NCI-H2029 (cell line): ENCODE results near the gene IGSF3.

Source experiments
- DNase-seq: peaks from one replicate; lab custom pipeline; 2025; lab: John Stamatoyannopoulos, UW

IGSF3 gene

DNA sequence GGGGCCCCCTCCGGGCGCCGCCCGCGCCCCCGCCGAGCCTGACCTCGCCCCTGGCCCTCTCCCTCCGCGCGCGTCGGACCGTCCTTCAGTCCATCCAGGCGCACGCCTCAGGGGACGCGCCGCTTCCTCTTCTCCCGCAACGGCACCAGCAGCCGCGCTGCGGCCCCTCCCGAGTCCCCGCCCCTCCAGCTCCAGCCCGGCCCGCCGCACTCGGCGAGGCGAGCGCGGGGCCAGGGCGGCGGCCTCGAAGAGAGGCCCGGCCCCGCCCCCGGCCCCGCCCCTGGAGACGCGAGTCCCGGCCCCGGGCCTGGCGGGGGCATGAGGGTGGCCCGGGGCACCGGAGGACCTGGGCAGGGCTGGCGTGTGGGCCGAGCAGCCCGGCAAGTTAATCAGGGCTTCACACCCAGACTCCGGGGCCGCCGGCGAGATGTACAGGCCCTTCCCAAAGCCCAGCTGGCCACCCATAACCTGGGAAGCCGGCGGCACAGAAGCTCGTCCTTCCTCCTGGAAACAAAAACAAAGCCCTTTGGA is at the start of gene IGSF3:
TSS of gene IGSF3 (minus strand) at position 159 of the 531 bp plus-strand sequence. CDS start 1,407 bp downstream, outside the sequence.
- DNase-seq, result peak; percentile 66

DNA sequence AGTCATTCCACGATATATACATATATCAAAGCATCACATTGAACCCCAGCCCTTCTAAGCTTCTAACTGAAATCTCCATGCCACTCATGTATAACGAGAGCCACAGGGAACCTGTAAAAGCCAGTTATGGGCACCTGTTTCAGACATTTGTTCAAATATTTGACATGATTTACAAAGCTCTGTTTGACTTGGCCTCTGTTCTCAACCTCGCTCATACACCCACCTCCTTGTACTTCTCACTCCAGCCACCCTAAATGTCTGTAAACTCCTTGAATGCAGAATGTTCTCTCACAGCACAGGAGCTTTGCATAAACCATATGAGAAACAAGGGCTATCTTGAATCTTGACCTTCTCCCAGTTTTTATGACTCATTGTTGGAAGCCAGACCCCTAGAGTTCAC is 49.8 kb upstream of the IGSF3 start:
- peak; percentile 78 for DNase-seq

DNA sequence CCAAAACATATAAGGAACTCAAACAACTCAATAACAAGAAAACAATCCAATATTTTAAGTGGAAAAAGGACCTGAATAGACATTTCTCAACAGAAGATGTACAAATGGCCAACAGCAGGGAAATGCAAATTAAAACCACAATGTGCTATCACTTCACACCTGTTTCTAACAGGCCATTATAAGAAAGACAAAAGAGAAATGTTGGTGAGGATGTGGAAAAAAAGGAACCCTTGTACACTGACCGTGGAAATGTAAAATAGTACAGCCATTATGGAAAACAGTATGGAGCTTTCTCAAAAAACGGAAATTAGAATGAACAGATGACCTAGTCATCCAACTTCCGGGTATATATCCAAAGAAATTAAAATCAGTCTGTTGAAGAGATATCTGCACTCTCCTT is 48.9 kb upstream of the IGSF3 start:
- DNase-seq, result no peak

DNA sequence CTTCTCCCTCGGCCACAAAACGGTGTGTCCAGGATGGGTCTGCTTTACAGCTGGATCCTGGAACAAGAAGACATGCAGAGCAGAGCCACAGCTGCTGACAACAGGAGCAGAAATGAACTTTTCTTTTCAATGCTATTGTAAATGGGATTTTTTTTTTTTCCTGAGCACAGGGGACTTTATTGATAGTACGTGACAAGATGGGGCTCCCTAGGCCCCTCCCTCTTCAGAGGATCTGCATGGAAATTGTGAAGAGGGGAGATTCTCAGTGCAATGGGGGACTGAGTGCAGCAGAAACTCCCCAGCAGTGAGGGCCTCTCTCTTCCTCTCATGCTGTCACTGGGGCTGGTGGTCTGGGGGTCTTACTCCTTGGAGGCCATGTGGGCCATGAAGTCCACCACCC is 45.9 kb upstream of the IGSF3 start:
- DNase-seq, result no peak

DNA sequence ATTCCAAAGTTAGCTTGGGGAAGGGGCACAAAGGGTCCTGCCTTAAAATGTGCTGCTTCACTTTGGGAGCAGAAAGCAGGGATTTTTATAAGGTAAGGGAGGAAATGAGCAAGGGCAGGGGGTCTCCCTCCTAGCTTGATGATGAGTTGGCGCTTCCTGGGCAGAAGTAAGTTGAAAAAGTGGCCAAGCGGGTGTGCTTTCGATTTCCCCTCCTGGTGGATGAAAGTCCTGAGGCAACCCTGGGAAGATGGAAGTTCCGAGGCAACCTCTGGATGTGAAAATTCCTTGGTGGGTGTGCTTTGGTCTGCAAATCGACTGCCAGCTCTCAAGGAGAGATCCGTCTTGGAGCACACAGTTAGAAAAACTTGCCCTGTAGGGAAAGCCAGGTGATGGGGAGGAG is 45.0 kb upstream of the IGSF3 start:
- no peak for DNase-seq

DNA sequence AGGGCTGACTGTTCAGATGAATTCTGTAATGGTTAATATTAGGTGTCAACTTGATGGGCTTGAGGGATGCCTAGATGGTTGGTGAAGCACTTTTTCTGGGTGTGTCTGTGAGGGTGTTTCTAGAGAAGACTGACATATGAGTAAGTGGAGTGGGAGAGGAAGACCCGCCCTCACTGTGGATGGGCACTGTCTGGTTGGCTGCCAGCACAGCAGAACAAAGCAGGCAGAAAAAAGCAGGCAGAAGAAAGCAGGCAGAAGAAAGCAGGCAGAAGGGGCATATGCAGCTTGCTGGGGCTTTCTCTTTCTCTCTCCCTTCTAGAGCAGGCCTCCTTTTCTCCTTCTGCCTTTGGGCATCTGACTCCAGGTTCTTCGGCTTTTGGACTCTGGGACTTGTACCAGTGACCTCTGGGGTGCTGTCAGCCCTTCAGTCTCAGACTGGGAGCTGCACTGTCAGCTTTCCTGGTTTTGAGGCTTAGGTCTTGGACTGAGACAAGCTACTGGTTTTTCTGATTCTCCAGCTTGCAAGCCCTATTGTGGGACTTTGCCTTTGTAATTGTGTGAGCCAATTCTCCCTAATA is 43.8 kb upstream of the IGSF3 start:
- DNase-seq, result peak; percentile 61

DNA sequence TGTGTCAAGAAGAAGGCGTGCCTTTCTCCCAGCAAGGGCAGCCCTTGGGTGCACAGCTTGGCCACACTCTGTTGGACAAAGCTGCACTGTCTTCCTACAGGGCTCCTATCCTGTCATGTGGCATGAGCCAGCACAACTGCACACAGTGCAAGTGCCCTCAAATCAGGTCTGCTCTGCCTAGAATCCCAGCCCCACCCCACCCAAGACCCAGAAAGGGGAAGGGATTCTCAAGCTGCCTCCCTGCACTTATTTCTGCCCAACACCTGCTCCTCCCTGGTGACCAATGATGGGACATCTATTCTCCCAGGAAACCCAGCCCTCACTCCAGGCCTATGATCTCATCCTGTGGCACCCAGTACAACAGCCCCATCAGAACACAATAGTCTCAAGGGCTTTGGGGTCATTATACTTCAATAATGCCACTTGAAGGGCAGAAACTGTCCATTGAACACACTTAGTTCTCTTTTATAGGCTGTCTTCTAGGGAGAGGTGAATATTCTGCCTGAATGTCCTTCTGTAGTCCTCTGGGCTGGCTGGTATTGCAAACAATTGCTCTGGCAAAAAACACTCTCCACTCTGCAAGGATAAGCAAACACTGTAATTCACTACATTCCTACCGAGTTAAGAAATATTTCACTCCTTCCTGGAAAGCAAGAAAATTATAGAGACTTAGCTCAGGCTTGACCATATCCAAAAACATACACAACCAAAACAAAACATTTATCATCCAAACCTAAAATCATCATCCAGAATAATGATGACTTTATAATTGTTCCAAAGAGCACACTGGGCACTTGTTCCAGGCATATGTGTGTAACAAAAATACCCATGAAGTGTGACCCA is 43.1 kb upstream of the IGSF3 start:
- peak; percentile 89 for DNase-seq

DNA sequence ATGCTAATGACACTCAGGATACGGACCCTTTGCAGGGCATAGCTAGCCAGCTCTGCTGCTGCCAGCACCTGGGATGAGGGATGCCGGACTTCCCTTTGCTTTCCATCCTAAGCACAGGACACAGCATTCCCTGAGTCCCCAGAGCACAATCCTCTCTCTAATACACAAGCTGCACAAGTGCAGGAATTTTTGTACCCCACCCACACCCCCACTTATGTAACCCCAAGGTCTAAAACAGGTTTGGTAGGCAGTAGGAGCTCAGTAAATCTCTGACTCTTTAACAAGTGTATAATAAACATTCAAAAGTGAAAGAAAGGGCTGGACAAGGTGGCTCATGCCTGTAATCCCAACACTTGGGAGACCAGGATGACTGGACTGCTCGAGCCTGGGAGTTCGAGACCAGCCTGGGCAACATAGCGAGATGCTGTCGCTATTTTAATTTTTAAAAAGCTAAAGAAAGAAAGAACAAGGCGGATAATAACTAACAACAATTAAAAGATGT is 42.2 kb upstream of the IGSF3 start:
- no peak for DNase-seq

DNA sequence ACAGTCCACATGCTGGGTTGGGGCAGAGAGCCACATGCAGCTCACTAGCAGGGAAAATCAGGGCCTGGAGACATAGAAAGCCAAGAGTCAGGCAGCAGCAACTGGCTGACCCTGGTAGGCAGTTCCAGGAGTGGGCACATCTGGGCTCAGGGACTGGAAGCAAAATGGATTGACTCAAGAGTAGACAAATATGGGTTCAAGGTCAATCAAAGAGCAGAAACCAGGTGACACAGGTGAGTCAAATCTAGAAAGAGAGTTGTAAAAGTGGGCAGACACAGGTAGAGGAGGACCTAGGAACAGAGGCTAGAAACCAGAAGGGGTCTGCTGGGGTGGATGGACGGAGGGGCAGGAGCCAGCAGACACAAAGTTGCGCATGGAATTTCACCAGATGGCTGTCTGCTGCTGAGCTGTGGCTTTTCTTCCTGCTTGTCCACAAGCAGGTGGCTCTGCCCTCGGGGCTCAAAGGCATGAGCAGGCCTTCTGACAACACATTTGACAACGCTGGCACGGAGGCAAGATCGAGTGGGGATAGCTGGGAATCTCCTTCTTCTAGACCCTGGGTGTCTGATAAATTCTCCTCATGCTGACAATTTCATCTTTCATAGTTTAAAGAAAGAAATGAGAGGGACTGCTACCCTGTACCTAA is 40.8 kb upstream of the IGSF3 start:
- DNase-seq, result no peak

DNA sequence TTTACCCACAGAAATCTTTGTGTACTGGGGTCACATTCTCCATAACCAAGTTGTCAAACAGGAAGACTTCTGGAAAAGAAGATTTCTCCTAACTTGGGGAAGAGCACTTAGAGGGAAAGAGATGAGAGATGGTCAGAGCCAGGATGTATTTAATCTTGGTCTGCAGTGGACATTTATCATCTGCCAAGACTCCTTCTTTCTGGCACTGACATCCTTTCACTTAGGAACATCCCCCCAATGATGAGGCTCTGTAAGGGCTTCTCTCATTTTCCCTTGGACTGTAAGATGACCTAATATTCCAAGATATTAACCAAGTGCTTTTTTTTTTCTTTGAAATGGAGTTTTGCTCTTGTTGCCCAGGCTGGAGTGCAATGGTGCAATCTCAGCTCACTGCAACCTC is 39.3 kb upstream of the IGSF3 start:
- DNase-seq, result no peak

DNA sequence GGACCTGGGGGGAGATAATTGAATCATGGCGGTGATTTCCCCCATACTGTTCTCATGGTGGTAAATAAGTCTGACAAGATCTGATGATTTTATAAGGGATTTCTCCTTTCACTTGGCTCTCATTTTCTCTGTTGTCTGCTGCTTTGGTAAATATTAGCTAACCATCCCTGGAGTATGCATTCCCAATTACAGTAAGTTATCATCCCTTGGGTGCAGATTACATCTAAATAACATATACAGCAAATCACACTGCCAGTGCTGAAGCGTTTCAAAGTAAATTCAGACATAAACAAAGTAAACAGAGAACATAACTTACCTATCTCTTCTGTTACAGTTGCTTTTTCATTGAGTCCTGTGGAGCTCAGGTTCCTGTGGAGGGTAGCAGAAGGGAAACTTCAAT is 38.6 kb upstream of the IGSF3 start:
- DNase-seq, result no peak

DNA sequence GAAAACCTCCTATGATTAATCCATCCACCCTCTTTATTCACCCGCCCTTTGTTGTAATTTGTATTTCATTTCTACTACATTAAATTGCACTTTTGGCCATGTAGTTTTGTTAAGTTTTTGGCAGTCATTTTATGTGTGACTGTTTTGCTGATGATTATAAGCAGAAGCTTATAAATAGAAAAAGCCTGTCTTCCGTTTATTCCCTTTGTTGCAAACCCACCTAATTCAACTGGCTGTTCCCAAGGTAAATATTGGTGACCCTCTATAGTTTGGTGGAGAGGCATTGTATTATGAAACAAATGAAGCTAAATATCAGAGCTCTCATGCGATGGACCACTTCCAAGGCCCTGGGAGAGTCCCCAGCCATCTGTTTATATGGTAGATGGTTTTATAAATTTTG is 36.7 kb upstream of the IGSF3 start:
- DNase-seq, result no peak

DNA sequence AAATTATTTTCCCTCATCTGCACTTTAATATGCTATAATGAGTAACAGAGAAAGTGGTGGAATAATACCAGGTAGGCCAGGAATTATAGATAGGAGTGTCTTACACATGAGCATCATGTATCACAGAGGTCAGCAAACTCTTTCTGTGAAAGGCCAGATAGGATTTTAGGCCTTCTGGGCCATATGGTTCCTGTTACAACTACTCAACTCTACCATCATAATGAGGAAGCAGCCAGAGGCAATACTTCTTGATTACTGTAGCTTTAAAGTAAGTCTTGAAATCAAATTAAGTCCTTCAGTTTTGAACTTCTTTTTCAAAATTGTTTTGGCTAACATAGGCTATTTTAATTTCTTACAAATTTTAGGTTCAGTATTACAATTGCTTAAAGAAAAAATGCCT is 32.1 kb upstream of the IGSF3 start:
- DNase-seq, result no peak

DNA sequence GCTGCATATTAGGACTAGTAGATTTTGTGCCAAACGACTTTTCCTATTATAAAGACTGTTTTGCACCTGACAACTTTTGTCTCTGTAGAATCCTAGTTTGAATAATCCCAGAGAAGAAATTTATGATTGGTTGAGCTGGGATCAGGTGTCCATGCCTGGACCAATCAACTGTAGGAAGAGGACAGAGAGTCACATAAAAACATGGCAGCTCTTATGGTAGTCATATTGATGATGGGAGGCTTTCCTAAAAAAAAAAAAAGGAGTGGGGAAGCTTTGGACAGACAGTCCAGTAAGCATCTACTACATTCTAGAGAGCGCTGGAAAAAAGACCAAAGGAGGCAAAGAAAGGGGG is 30.7 kb upstream of the IGSF3 start:
- no peak for DNase-seq

DNA sequence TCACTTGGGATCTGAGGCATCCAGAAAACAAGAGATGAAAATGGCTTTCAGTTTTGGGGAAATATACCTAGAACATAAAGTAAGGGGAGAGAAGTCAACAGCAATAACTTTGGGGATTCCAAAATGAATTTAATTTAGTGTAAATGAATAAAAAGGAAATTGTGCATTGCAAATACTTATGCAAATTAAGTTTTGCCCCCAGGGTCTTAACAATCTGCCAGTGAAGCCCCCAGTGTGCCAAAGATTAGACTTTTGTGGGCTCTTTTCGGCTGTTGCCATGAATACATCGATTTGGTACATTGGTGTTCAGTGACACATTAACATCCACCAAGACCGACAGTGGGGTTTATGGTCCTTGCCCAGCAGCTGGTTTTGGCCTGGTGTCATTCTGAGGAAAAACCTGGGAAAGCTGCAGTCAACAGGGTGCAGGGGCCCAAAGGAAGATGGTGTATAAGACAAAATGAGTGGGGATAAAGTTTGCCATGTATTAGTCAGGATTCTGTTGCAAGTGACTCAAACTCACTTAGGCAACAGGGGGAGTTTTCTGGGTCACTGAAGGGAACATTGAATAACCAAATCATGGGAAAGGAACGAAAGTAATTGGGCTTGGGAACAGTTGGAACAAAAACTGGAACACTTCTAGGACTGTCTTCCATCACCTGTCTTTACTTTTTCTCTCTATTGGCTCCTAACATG is 30.2 kb upstream of the IGSF3 start:
- no peak for DNase-seq

DNA sequence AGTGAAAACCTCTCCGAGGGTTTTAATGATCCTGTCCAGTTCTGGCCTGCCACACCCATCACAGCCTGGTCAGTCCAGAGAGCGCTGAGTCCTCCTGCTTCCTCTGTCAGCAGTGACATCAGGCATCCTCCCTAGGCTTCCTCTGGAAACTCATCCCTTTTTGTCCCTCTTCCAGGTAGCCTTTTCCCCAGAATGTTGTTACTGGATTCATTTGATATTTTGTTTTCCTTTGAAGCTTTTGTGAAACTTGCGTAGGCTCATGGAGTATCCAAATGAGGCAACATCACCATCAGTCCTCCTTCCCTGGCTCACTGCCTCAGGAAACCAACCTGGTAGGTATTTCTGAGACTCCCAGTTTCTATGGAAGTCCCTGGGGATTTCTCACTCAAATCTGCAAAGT is 27.0 kb upstream of the IGSF3 start:
- DNase-seq, result no peak

DNA sequence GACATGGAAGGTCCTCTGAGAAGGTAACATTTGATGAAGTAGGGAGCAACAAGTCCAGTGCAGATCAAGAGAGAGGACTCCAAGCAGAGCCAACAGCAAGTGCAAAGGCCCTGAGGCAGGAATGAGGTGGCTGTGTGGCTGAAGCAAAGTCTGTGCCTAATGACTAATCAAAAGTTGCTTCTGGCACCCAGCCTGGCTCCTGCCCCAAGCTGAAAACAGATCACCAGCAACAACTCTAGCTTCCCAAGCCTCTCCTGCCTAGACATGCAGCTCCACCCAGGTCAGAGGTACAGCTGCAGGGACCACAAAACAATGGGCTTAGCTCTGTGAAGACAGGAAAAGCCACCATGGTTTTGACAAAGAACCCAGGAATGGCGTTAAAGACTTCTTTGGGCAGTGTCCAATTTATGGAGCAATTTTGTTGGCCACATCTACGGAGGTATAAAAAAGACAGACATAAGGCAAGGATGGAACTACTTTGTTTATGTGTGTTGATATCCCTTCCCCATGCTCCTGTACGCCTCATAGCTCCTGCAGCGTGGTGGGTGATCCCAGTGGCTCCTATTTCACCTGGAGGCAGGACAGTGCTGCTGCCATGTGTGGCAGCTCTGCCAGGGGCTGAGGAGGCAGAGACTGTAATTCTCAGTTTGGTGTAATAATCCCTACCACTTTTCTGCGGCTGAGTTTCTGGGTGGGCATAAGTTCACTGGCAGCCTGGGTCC is 26.4 kb upstream of the IGSF3 start:
- DNase-seq, result no peak

DNA sequence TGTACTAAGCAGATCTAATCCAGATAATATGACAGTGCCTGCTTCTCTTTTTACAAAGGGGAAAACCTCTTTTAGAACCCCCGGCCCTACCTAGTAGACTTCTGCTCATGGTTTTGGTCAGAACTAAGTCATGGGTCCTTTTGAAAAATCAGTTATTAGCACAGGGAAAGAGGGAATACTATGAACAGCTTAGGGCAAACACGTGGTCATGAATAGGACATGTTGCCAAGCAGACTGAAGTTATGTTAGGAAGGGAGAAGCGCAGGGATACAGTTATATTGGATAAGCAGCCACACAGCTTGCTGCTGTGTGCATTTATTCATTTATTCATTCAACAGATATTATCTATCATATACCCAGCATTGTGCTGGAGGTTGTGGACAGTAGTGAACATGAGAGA is 25.3 kb upstream of the IGSF3 start:
- DNase-seq, result no peak

DNA sequence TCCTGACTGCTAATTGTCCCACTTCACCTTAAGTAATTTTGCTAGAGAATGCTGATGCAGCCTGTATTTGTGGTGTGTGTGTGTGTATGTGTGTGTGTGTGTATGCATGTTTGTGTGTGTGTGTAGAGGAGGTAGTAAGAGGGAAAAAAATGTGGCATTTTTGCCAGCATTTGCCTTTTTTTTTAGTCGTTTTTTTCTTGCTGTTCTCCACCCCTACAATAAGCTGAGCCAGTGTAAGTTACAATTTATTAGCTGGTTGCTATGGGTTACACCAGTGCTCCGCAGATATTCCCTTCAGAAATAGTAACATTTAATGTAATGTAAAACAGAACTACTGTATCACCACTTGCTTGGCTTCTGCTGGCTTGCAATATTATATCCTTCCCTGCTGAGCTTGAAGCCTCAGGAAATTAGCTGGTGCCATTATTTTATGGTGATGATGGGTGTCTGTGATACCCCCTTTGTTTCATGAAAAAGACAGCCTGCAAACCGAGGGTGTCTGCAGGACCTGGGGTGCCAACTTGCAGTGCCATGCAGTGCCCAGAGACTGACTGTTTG is 23.4 kb upstream of the IGSF3 start:
- DNase-seq, result no peak

DNA sequence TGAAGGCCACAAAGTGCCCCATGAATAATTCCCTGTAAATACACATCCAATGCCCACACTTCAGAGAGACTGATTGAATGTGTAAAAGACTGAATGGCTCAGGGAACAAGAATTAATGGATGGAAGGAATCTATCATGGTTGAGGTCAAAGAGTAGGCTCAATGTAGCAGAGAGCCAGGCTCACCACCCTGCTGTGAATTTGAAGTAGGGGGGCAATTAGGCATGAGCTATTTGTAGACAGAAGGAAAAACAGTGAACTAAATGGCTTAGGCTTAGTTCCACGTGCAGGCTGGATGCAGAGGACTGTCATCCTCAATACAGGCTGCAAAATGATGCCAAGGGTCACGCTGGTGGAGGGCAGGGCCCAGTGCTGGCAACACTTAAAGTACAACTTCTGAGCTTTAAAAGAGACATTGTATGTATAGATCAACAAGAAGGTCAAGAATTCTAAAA is 22.9 kb upstream of the IGSF3 start:
- DNase-seq, result no peak

DNA sequence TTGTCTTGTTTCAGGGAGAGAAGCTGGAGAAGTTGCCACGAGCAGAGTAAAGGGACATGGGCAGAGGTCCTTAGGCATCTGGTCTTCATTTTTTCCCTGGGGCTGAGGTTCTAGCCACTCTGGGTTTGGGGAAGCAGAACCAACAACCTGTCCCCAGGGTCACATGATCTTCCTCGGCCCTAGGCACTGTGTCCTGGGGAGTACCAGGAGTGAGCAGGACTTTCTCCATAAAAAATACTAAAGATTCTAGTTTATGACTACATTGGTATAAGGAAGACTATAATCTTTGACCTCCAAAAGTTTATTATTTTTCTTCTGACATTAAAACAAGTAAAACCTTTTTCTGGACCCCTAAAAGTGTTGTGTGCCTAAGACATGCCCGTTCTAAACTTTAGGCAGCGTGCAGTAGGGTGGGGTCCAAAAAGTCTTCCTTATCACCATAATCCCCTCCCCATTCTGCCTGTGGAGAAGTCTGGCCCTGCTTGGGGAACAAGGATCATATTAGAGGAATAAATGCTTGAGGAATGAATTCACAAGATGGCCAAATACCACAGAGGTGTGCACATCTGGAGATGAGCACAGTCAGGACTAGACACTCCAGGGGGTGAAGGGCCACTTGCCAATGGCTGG is 19.3 kb upstream of the IGSF3 start:
- DNase-seq, result no peak
